Measurements from ENCODE around the gene CACNG4. TPM values are rescaled to one million over a fixed set of nuclear protein-coding genes. Genes with fewer than 3 reads are reported as not detected.

The CACNG4 gene
- polyA plus RNA-seq, 1 experiment = 0.06 TPM

DNA sequence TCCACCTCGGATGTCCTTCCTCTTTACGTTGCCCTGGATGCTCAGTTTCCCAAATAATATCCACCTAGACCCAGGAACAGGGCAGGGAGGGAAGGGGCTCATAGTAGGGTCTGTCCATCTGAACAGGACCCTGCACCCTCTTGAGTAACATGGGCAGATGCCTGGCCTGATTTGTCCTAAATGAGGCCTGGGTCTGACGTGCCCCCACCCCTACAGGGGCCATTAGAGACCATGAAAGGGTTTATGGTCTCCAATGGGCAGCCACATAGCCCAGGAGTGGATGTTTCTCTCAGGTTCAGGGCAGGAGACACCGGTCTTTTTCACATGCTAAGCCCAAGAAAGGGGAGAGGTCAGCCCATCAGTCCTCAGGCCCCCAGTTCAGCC lies 86.6 kb downstream of the CACNG4 start:
- ChIA-PET CTCF (no interaction called here), POLR2A (no interaction called here)
- H3K4me3 ChIP-seq (ENCODE audit: low read depth, low read length) = no peak overlapping the region
- TF ChIP-seq, protein P1, sequence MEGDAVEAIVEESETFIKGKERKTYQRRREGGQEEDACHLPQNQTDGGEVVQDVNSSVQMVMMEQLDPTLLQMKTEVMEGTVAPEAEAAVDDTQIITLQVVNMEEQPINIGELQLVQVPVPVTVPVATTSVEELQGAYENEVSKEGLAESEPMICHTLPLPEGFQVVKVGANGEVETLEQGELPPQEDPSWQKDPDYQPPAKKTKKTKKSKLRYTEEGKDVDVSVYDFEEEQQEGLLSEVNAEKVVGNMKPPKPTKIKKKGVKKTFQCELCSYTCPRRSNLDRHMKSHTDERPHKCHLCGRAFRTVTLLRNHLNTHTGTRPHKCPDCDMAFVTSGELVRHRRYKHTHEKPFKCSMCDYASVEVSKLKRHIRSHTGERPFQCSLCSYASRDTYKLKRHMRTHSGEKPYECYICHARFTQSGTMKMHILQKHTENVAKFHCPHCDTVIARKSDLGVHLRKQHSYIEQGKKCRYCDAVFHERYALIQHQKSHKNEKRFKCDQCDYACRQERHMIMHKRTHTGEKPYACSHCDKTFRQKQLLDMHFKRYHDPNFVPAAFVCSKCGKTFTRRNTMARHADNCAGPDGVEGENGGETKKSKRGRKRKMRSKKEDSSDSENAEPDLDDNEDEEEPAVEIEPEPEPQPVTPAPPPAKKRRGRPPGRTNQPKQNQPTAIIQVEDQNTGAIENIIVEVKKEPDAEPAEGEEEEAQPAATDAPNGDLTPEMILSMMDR (IDR thresholded peaks at IDR 0.05; ENCODE audit: insufficient read depth, low read depth, low read length) = no peak
- no peaks in the 10 kb centered on the region for H3K36me3 ChIP-seq (ENCODE audit: control insufficient read depth, insufficient read depth, low read length)
- DNase-seq (ENCODE audit: low read depth) = no peak
- H3K27me3 ChIP-seq (ENCODE audit: control insufficient read depth, insufficient read depth, low read length) = peaks cover 6% of the 10 kb centered on the region; the same call in 1 of the 2 replicates

- TF ChIP-seq, protein P1 (IDR thresholded peaks at IDR 0.05; ENCODE audit: insufficient read depth, low read depth, low read length) = no peak
- POLR2A ChIA-PET = no interaction called here
- CTCF ChIA-PET = no interaction called here
- DNase-seq (ENCODE audit: low read depth) = no peak
- Histone ChIP-seq H3K4me3 (ENCODE audit: low read depth, low read length) (no peak overlapping the region), H3K36me3 (ENCODE audit: control insufficient read depth, insufficient read depth, low read length) (no peaks in the 10 kb centered on the region), H3K27me3 (ENCODE audit: control insufficient read depth, insufficient read depth, low read length) (0 out of 2 replicates have a peak, but pooled peaks cover 5% of the 10 kb centered on the region)
Measured at GRCh38 chr17:67051837-67052236, 87.3 kb downstream of the CACNG4 start.

DNA sequence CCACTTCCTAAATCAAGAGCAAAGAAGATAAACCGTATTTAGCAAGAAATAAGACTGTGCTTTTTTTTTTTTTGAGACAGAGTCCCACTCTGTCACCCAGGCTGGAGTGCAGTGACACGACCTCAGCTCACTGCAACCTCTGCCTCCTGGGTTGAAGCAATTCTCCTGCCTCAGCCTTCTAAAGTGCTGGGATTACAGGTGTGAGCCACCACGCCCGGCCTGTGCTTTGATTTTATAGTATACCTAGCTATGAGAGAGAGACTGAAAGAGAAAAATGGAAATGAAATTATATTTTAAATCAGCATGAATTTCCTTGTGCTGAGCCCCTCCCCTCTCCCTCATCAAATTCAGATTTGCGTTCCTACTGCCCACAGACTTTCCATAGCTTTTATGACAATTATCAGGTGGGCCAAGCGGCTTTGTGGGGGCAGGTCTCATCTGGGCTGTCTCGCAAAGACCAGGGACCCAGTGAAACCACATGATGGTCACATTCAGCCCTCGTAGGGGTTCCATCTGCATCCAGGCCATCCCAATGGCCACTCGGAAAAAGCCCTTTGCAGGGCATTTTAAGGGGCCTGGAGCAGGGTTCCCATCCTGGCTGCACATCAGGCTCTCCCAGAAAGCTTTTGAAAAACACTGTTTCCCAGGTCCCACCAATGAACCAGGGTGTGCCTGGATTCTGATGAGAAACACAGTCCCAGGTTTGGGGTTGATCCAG lies 88.4 kb downstream of the CACNG4 start:
- no peak for DNase-seq (ENCODE audit: low read depth)

DNA sequence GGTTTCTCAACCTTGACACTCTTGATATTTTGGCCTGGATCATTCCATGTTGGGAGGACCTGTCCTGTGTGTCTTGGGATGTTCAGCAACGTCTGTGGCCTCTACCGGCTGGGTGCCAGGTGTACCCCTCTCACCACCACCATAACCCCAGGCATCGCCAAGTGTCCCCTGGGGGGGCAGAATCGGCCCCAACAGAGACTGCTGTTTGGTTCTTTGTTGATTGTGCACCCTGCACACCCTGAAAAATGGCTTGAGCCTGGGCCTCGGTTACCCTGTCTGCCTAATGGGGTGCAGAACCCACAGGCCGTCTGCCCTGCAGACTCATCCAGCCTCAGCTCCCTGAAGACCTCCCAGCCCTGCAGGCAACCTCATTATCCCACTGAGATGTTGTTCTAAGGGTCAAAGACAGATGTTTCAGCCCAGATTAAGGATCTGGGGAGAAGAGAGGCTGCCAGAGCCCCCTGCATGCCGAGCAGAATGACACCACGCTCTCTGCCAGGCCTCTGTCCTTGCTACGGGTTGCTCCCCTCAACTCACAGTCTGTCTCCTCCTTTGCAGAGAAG lies 89.0 kb downstream of the CACNG4 start:
- ChIA-PET POLR2A (interaction anchor here (0.6 kb wide), 1 partner anchor 17 kb away, joined by 4 read pairs; no protein-coding TSS in a partner anchor), CTCF (interaction anchor here (0.7 kb wide), 1 partner anchor 10 kb away, joined by 4 read pairs; no protein-coding TSS in a partner anchor)
- DNase-seq (ENCODE audit: low read depth) = no peak

More for the DNA sequence above, 88.4 kb downstream of the CACNG4 start:
- TF ChIP-seq, protein P1 (IDR thresholded peaks at IDR 0.05; ENCODE audit: insufficient read depth, low read depth, low read length) = no peak
- CTCF ChIA-PET = no interaction called here
- H3K36me3 ChIP-seq (ENCODE audit: control insufficient read depth, insufficient read depth, low read length) = no peaks in the 10 kb centered on the region
- POLR2A ChIA-PET = no interaction called here
- no peak overlapping the region for H3K4me3 ChIP-seq (ENCODE audit: low read depth, low read length)
- 0 out of 2 replicates have a peak, but pooled peaks cover 5% of the 10 kb centered on the region for H3K27me3 ChIP-seq (ENCODE audit: control insufficient read depth, insufficient read depth, low read length)

More for the DNA sequence above, 89.0 kb downstream of the CACNG4 start:
- H3K36me3 ChIP-seq (ENCODE audit: control insufficient read depth, insufficient read depth, low read length) = no peaks in the 10 kb centered on the region
- 0 out of 2 replicates have a peak, but pooled peaks cover 5% of the 10 kb centered on the region for H3K27me3 ChIP-seq (ENCODE audit: control insufficient read depth, insufficient read depth, low read length)
- H3K4me3 ChIP-seq (ENCODE audit: low read depth, low read length) = no peak overlapping the region
- TF ChIP-seq, protein P1 (IDR thresholded peaks at IDR 0.05; ENCODE audit: insufficient read depth, low read depth, low read length) = no peak
